GM12878 (cell line): Measurements from ENCODE around the gene S100A12. TPM values are rescaled to one million over a fixed set of nuclear protein-coding genes. Genes with fewer than 3 reads are reported as not detected.

ENCODE experiments used
- ATAC-seq: fragments of 200-7000 bp; cut with Tn5 transposase; 3 replicates; pipeline ENCODE4 v1.9.1; 2020; ENCODE audit warnings: mild to moderate bottlenecking, moderate library complexity
- BruUV-seq: library from RNA; stranded (reverse); fragments of 400-500 nt; replicated peaks from 2 replicates; lab custom pipeline; 2021; lab: Mats Ljungman, UMichigan
- CTCF ChIA-PET: fragments of 300-600 bp; sonication (Branson Sonifier 250); formaldehyde crosslinking; extraction: SDS; loops from one replicate; lab custom pipeline; 2021; ENCODE audit warnings: inconsistent platforms; lab: Yijun Ruan, JAX
- POLR2A ChIA-PET: fragments of 350-600 bp; formaldehyde crosslinking; extraction: SDS; loops from one replicate; lab custom pipeline; 2021; ENCODE audit warnings: inconsistent platforms; lab: Charles Lee
- RAD21 ChIA-PET: fragments of 300-600 bp; sonication (Branson Sonifier 250); formaldehyde crosslinking; loops from one replicate; lab custom pipeline; 2023; ENCODE audit warnings: antibody characterized with exemption; ENCODE audit not compliant: unreplicated experiment; lab: Charles Lee
- SMC1A ChIA-PET: fragments of 300-600 bp; sonication (Branson Sonifier 250); formaldehyde crosslinking; loops from one replicate; lab custom pipeline; 2023; ENCODE audit not compliant: unreplicated experiment, uncharacterized antibody; lab: Charles Lee
- DNase-seq: peaks from one replicate; pipeline ENCODE4 v3.0.0-alpha.2; 2011; ENCODE audit warnings: low read depth, low spot score
- FAIRE-seq: peaks from 3 replicates; lab custom pipeline; 2011; peaks lifted over from hg19 to GRCh38; lab: Jason Lieb, UNC
- H2AFZ ChIP-seq: 2 replicates; pipeline ENCODE4 v1.6.0; 2011; ENCODE audit warnings: low read depth, low read length, control low read depth; ENCODE audit not compliant: control insufficient read depth
- H3K27ac ChIP-seq: 2 replicates; pipeline ENCODE4 v1.5.1; 2011; ENCODE audit warnings: control low read depth; ENCODE audit not compliant: control insufficient read depth, insufficient read depth
- H3K27me3 ChIP-seq, 2 experiments: replicated peaks in 1 of 2; 2 replicates each; pipeline versions ENCODE4 v1.6.0 to v1.6.1; 2011; ENCODE audit warnings: low read length in 1 of 2; ENCODE audit not compliant: control insufficient read depth in 2 of 2, insufficient read depth in 2 of 2
- H3K36me3 ChIP-seq, 2 experiments: 2 replicates each; pipeline ENCODE4 v1.5.1; 2011; ENCODE audit warnings: low read length in 1 of 2; ENCODE audit not compliant: control insufficient read depth in 2 of 2, insufficient read depth in 2 of 2
- H3K4me1 ChIP-seq: 2 replicates; pipeline ENCODE4 v1.6.1; 2011; ENCODE audit warnings: mild to moderate bottlenecking, low read length, moderate library complexity, mixed read lengths; ENCODE audit not compliant: control insufficient read depth, insufficient read depth
- H3K4me2 ChIP-seq: 2 replicates; pipeline ENCODE4 v1.6.0; 2011; ENCODE audit warnings: control low read depth; ENCODE audit not compliant: control insufficient read depth, insufficient read depth
- H3K4me3 ChIP-seq: fragments of 200-600 bp; sonication (generic); 2 replicates; pipeline ENCODE4 v1.5.1; 2016
- H3K79me2 ChIP-seq: 2 replicates; pipeline ENCODE4 v1.6.0; 2011; ENCODE audit warnings: low read length; ENCODE audit not compliant: control insufficient read depth, insufficient read depth
- H3K9ac ChIP-seq: 2 replicates; pipeline ENCODE4 v1.8.0; 2011; ENCODE audit warnings: low read length, control low read depth, mixed read lengths; ENCODE audit not compliant: control insufficient read depth, insufficient read depth
- H3K9me3 ChIP-seq: replicated peaks from 3 replicates; pipeline ENCODE4 v1.5.1; 2011; ENCODE audit warnings: mild to moderate bottlenecking, low read length; ENCODE audit not compliant: control insufficient read depth, insufficient read depth
- H4K20me1 ChIP-seq: 2 replicates; pipeline ENCODE4 v1.6.0; 2011; ENCODE audit not compliant: control insufficient read depth, insufficient read depth
- GATAD2B ChIP-seq: fragments of 450-650 bp; conservative IDR thresholded peaks from 2 replicates; pipeline ENCODE4 v1.6.1; 2017; ENCODE audit warnings: low read depth, mild to moderate bottlenecking, moderate library complexity
- IKZF1 ChIP-seq: fragments of 450-650 bp; conservative IDR thresholded peaks from 2 replicates; pipeline ENCODE4 v1.6.1; 2017; ENCODE audit warnings: antibody characterized with exemption, mild to moderate bottlenecking
- IRF5 ChIP-seq: fragments of 450-650 bp; IDR thresholded peaks from 2 replicates; pipeline ENCODE4 v1.6.1; 2017; ENCODE audit warnings: borderline replicate concordance
- MAX ChIP-seq: IDR thresholded peaks from 2 replicates; pipeline ENCODE4 v1.6.1; 2012; ENCODE audit warnings: low read depth, low read length, improper control_type of control experiment
- RAD21 ChIP-seq: IDR thresholded peaks from 2 replicates; pipeline ENCODE4 v1.6.1; 2011; ENCODE audit warnings: mild to moderate bottlenecking, low read depth, low read length, moderate library complexity; ENCODE audit not compliant: insufficient read depth
- RAD51 ChIP-seq: fragments of 450-650 bp; IDR thresholded peaks from 2 replicates; pipeline ENCODE4 v1.6.1; 2016; ENCODE audit warnings: moderate library complexity, mild to moderate bottlenecking, inconsistent platforms
- SMC3 ChIP-seq: IDR thresholded peaks from 2 replicates; pipeline ENCODE4 v1.6.1; 2011; ENCODE audit warnings: low read length, improper control_type of control experiment, borderline replicate concordance
- SUZ12 ChIP-seq: fragments of 200-600 bp; sonication (generic); IDR thresholded peaks from one replicate; pipeline ENCODE4 v1.6.1; 2018; ENCODE audit warnings: antibody characterized with exemption, mild to moderate bottlenecking; ENCODE audit not compliant: unreplicated experiment
- TCF7 ChIP-seq: IDR thresholded peaks from 2 replicates; pipeline ENCODE4 v1.6.1; 2014; ENCODE audit warnings: antibody characterized with exemption, borderline replicate concordance
- WGBS: methylation state at CpG from one replicate; pipeline ENCODE4 v1.1.6; 2016; ENCODE audit warnings: low lambda C conversion rate; ENCODE audit not compliant: insufficient replicate concordance, insufficient coverage; ENCODE audit errors: missing lambda C conversion rate; 5-methylcytosine and 5-hydroxymethylcytosine counted together
- in situ Hi-C: fragments of 300-500 bp; cut with MboI; formaldehyde crosslinking; loops from 9 replicates; pipeline ENCODE4 v1.14.3; 2018; ENCODE audit warnings: mixed read lengths
- intact Hi-C: fragments of 100-400 bp; cut with micrococcal nuclease; formaldehyde crosslinking; loops from one replicate; pipeline ENCODE4 v1.14.2; 2022; ENCODE audit not compliant: unreplicated experiment
- polyA plus RNA-seq, 11 experiments: library from polyadenylated mRNA; depleted of rRNA in 4 of 11; unstranded in 6 of 11; stranded (reverse) in 5 of 11; fragments of >200 nt; fragmentation: Nextera tagmentation in 4 of 11; fragmentation: Illumina TruSeq in 1 of 11; extraction: Ambion mirVana in 4 of 11; extraction: Trizol in 1 of 11; gene quantifications; 1 replicate in 1 of 11; 2 replicates in 10 of 11; pipeline versions ENCODE4 v1.2.1 to v1.2.3, GENCODE V29; 2011 to 2016; ENCODE audit warnings: inconsistent platforms in 2 of 11, missing spikeins in 2 of 11, low read depth in 1 of 11
- total RNA-seq, 4 experiments: library from RNA; depleted of rRNA in 3 of 4; stranded (reverse); fragments of >200 nt in 3 of 4; fragmentation: Illumina TruSeq in 1 of 4; extraction: Trizol in 1 of 4; gene quantifications; 2 replicates each; pipeline versions ENCODE4 v1.2.1 to v1.2.3, GENCODE V29; 2013 to 2021
- TF ChIP-seq, protein P1 (sequence below): IDR thresholded peaks from 2 replicates; pipeline ENCODE4 v1.6.1; 2011; ENCODE audit warnings: borderline replicate concordance, low read depth, mild to moderate bottlenecking, moderate library complexity, mixed read lengths, low read length; ENCODE audit not compliant: insufficient read depth; ENCODE audit errors: extremely low read length
- TF ChIP-seq, protein P2 (sequence below): fragments of 150-350 bp; IDR thresholded peaks from 2 replicates; pipeline ENCODE4 v1.6.1; 2016; ENCODE audit warnings: low read depth, low read length
- TF ChIP-seq, protein P3 (sequence below), 3 experiments: IDR thresholded peaks in 2 of 3; conservative IDR thresholded peaks in 1 of 3; 2 replicates each; pipeline ENCODE4 v1.5.1; 2011; ENCODE audit warnings: low read depth in 3 of 3, low read length in 3 of 3, mild to moderate bottlenecking in 3 of 3, control low read depth in 2 of 3, moderate library complexity in 2 of 3, inconsistent platforms in 1 of 3, mixed read lengths in 1 of 3; ENCODE audit not compliant: control insufficient read depth in 2 of 3, insufficient read depth in 1 of 3; ENCODE audit errors: extremely low read depth in 1 of 3

Gene S100A12
- total and polyA plus RNA-seq, 10 of the 15 experiments (the other 5 are each of a cell fraction or from before 2014, with no cell fraction given) = not detected

- DNase-seq (no peak), FAIRE-seq (no peak), ATAC-seq (peak; percentile 81)
- H3K27ac ChIP-seq = no peak overlapping the region
- POLR2A ChIA-PET = no interaction called here
- TF ChIP-seq SUZ12 (no peak), MAX (peak; percentile 79), TCF7 (no peak), IRF5 (no peak), SMC3 (peak; percentile 56; the same call in 1 of the 2 replicates), RAD51 (peak; percentile 52; the same call in 1 of the 2 replicates), IKZF1 (no peak), GATAD2B (no peak), RAD21 (0 out of 2 replicates have a peak, but pooled peaks have one; percentile 34)
- TF ChIP-seq, protein P1, sequence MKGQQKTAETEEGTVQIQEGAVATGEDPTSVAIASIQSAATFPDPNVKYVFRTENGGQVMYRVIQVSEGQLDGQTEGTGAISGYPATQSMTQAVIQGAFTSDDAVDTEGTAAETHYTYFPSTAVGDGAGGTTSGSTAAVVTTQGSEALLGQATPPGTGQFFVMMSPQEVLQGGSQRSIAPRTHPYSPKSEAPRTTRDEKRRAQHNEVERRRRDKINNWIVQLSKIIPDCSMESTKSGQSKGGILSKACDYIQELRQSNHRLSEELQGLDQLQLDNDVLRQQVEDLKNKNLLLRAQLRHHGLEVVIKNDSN = peak; percentile 67
- TF ChIP-seq, protein P2, sequence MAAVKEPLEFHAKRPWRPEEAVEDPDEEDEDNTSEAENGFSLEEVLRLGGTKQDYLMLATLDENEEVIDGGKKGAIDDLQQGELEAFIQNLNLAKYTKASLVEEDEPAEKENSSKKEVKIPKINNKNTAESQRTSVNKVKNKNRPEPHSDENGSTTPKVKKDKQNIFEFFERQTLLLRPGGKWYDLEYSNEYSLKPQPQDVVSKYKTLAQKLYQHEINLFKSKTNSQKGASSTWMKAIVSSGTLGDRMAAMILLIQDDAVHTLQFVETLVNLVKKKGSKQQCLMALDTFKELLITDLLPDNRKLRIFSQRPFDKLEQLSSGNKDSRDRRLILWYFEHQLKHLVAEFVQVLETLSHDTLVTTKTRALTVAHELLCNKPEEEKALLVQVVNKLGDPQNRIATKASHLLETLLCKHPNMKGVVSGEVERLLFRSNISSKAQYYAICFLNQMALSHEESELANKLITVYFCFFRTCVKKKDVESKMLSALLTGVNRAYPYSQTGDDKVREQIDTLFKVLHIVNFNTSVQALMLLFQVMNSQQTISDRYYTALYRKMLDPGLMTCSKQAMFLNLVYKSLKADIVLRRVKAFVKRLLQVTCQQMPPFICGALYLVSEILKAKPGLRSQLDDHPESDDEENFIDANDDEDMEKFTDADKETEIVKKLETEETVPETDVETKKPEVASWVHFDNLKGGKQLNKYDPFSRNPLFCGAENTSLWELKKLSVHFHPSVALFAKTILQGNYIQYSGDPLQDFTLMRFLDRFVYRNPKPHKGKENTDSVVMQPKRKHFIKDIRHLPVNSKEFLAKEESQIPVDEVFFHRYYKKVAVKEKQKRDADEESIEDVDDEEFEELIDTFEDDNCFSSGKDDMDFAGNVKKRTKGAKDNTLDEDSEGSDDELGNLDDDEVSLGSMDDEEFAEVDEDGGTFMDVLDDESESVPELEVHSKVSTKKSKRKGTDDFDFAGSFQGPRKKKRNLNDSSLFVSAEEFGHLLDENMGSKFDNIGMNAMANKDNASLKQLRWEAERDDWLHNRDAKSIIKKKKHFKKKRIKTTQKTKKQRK = no peak
- TF ChIP-seq, protein P3, sequence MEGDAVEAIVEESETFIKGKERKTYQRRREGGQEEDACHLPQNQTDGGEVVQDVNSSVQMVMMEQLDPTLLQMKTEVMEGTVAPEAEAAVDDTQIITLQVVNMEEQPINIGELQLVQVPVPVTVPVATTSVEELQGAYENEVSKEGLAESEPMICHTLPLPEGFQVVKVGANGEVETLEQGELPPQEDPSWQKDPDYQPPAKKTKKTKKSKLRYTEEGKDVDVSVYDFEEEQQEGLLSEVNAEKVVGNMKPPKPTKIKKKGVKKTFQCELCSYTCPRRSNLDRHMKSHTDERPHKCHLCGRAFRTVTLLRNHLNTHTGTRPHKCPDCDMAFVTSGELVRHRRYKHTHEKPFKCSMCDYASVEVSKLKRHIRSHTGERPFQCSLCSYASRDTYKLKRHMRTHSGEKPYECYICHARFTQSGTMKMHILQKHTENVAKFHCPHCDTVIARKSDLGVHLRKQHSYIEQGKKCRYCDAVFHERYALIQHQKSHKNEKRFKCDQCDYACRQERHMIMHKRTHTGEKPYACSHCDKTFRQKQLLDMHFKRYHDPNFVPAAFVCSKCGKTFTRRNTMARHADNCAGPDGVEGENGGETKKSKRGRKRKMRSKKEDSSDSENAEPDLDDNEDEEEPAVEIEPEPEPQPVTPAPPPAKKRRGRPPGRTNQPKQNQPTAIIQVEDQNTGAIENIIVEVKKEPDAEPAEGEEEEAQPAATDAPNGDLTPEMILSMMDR (IDR thresholded peaks at IDR 0.05 in 2 of 3, conservative IDR thresholded peaks at IDR 0.05 in 1 of 3; ENCODE audit: control insufficient read depth in 2 of 3, extremely low read depth in 1 of 3, insufficient read depth in 1 of 3, low read depth in 3 of 3, low read length in 3 of 3) = peak; percentile 44 to 55 (median 51); a peak in 5 of 6 replicates
- TF ChIP-seq, all 136 proteins: peak for 6
- Histone ChIP-seq H3K9ac (no peak overlapping the region), H2AFZ (no peak overlapping the region), H3K4me1 (no peaks in the 10 kb centered on the region), H3K36me3 (no peaks in the 10 kb centered on the region), H3K4me2 (no peak overlapping the region), H3K4me3 (no peak overlapping the region), H3K9me3 (no peaks in the 10 kb centered on the region), H3K27me3 (peaks cover 0 to 2% of the 10 kb centered on the region in 2 experiments; a peak in 1 of 4 replicates), H3K79me2 (no peaks in the 10 kb centered on the region), H4K20me1 (no peaks in the 10 kb centered on the region)
- intact Hi-C loops = loop anchor here (1.0 to 5.0 kb wide), 2 partner anchors 49 to 93 kb away; no protein-coding TSS in a partner anchor
- BruUV-seq = no TSS peak
- in situ Hi-C loops = no loop called here
- WGBS = 18% methylated on average over 15 of the region's 15 CpGs
- RAD21 ChIA-PET = no interaction called here
- SMC1A ChIA-PET = no interaction called here
- CTCF ChIA-PET = interaction anchor here (0.6 to 6.8 kb wide), 6 partner anchors 9 to 366 kb away, joined by 3 to 44 read pairs (median 4); partner anchors contain the start of gene PGLYRP4
Measured at GRCh38 chr1:153404768-153405167, 29.3 kb upstream of the S100A12 start.
